ENCODE data around the gene KLF8. TPM values are rescaled to one million over a fixed set of nuclear protein-coding genes. Genes with fewer than 3 reads are reported as not detected.
A peak's percentile ranks its signal among the peaks of the same experiment; 100 is the strongest.

KLF8 gene
- total RNA-seq, 2 experiments from 2014 or later, result 0.76 to 1.2 TPM

DNA sequence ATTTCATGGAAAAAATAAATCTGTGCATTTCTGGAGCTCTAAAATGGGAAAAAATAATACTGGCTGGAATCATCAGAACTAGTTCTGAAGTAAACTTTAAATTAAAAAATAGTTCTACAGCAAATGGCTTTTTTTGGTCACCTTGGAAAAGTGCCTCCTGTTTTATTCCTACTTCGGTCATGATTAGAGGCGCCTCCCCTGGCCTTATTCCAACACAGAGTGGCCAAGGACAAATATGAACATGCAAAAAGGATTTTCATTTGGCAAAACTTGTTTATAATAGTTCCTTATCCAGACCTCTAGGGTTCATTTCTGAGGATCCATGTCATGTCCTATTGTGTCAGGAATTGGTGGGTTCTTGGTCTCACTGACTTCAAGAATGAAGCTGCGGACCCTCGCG lies 11.1 kb upstream of the KLF8 start:
- Mint-ChIP-seq H3K27ac (no peak overlapping the region), H3K36me3 (ENCODE audit: low read depth) (no peaks in the 10 kb centered on the region), H3K27me3 (no peaks in the 10 kb centered on the region), H3K4me1 (ENCODE audit: low read depth) (no peaks in the 10 kb centered on the region), H3K4me3 (no peak overlapping the region), H3K9me3 (no peaks in the 10 kb centered on the region)
- DNase-seq, result no peak
- no peak for ATAC-seq
- TF ChIP-seq, protein P1, sequence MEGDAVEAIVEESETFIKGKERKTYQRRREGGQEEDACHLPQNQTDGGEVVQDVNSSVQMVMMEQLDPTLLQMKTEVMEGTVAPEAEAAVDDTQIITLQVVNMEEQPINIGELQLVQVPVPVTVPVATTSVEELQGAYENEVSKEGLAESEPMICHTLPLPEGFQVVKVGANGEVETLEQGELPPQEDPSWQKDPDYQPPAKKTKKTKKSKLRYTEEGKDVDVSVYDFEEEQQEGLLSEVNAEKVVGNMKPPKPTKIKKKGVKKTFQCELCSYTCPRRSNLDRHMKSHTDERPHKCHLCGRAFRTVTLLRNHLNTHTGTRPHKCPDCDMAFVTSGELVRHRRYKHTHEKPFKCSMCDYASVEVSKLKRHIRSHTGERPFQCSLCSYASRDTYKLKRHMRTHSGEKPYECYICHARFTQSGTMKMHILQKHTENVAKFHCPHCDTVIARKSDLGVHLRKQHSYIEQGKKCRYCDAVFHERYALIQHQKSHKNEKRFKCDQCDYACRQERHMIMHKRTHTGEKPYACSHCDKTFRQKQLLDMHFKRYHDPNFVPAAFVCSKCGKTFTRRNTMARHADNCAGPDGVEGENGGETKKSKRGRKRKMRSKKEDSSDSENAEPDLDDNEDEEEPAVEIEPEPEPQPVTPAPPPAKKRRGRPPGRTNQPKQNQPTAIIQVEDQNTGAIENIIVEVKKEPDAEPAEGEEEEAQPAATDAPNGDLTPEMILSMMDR (IDR thresholded peaks at IDR 0.05), result no peak
- intact Hi-C loops (cut with micrococcal nuclease), result no loop called here
- POLR2A ChIA-PET, result no interaction called here
- CTCF ChIA-PET, result interaction anchor here (3.6 kb wide), 1 partner anchor 27 kb away, joined by 14 read pairs; no protein-coding TSS in a partner anchor

DNA sequence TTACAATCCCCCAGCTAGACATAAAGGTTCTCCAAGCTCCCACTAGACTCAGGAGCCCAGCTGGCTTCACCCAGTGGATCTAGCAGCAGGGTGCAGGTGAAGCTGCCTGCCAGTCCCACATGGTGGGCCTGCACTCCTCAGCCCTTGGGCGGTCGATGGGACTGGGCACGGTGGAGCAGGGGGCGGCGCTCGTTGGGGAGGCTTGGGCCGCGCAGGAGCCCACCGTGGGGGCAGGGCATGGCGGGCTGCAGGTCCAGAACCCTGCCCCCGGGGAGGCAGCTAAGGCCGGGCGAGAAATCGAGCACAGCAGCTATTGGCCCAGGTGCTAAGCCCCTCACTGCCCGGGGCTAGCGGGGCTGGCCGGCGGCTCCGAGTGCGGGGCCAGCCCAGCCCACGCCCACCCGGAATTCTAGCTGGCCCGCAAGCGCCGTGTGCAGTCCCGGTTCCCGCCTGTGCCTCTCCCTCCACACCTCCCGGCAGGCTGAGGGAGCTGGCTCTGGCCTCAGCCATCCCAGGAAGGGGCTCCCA lies 9.6 kb upstream of the KLF8 start:
- no peaks in the 10 kb centered on the region for H3K36me3 Mint-ChIP-seq (ENCODE audit: low read depth)
- H3K27me3 Mint-ChIP-seq, result no peaks in the 10 kb centered on the region
- ATAC-seq, result no peak
- TF ChIP-seq, protein P1 (IDR thresholded peaks at IDR 0.05), result no peak
- ChIA-PET POLR2A (no interaction called here), CTCF (interaction anchor here (0.8 to 3.6 kb wide), 2 partner anchors 9 to 26 kb away, joined by 3 to 14 read pairs; no protein-coding TSS in a partner anchor)
- no peak overlapping the region for H3K27ac Mint-ChIP-seq
- intact Hi-C loops (cut with micrococcal nuclease), result no loop called here
- no peaks in the 10 kb centered on the region for H3K4me1 Mint-ChIP-seq (ENCODE audit: low read depth)
- H3K4me3 Mint-ChIP-seq, result no peak overlapping the region
- H3K9me3 Mint-ChIP-seq, result no peaks in the 10 kb centered on the region
- DNase-seq, result no peak

DNA sequence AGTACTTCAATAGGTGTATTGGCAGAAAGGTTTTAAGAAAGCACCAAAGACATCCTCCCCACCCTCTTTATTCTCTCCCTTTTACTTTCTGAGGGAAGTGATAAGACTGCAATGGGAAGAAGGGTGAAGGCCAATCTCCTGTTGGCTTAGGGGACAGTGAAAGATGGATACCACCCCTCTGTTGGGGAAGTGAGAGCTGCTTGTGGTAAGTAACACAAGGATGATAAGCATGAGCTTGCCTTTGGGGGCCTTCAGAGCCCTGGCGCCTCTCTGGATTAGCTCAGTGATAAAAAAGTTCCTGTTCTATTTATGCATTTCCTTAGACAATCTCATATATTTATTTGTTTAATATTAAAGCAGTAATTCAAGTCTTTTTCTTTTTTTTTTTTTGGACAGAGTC lies 5.2 kb upstream of the KLF8 start:
- H3K4me1 Mint-ChIP-seq (ENCODE audit: low read depth), result peaks cover 3% of the 10 kb centered on the region
- POLR2A ChIA-PET, result no interaction called here
- H3K27me3 Mint-ChIP-seq, result peaks cover 6% of the 10 kb centered on the region
- TF ChIP-seq, protein P1 (IDR thresholded peaks at IDR 0.05), result no peak
- CTCF ChIA-PET, result interaction anchor here (1.4 kb wide), 1 partner anchor 22 kb away, joined by 3 read pairs; no protein-coding TSS in a partner anchor
- H3K36me3 Mint-ChIP-seq (ENCODE audit: low read depth), result no peaks in the 10 kb centered on the region
- no peak overlapping the region for H3K27ac Mint-ChIP-seq
- DNase-seq (no peak), ATAC-seq (no peak)
- H3K9me3 Mint-ChIP-seq, result no peaks in the 10 kb centered on the region
- no peak overlapping the region for H3K4me3 Mint-ChIP-seq
- intact Hi-C loops (cut with micrococcal nuclease), result no loop called here

DNA sequence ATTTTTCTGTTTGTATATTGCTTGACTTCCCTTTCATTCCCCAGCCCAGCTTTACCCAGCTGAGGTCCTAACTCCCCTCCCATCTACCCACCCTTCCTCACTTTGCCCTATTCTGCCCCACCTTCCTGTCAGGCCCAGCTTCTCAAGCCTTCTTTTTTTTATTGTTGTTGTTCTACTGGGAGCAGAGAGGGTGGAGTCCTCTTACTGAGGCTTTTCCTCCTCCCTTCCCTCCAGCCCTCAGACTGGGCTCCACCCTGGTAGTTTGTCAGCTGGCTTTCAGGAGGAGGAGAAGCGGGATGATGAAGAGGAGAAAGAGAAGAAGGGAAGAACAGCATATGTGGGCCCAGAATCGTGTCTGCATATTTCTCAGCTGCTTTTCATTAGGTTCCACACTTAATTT lies 3.2 kb upstream of the KLF8 start:
- ChIA-PET POLR2A (no interaction called here), CTCF (no interaction called here)
- Mint-ChIP-seq H3K4me1 (ENCODE audit: low read depth) (peaks cover 6% of the 10 kb centered on the region), H3K4me3 (no peak overlapping the region), H3K9me3 (no peaks in the 10 kb centered on the region), H3K27me3 (peaks cover 6% of the 10 kb centered on the region), H3K36me3 (ENCODE audit: low read depth) (no peaks in the 10 kb centered on the region), H3K27ac (no peak overlapping the region)
- ATAC-seq, result no peak
- intact Hi-C loops (cut with micrococcal nuclease), result no loop called here
- TF ChIP-seq, protein P1 (IDR thresholded peaks at IDR 0.05), result no peak
- no peak for DNase-seq

DNA sequence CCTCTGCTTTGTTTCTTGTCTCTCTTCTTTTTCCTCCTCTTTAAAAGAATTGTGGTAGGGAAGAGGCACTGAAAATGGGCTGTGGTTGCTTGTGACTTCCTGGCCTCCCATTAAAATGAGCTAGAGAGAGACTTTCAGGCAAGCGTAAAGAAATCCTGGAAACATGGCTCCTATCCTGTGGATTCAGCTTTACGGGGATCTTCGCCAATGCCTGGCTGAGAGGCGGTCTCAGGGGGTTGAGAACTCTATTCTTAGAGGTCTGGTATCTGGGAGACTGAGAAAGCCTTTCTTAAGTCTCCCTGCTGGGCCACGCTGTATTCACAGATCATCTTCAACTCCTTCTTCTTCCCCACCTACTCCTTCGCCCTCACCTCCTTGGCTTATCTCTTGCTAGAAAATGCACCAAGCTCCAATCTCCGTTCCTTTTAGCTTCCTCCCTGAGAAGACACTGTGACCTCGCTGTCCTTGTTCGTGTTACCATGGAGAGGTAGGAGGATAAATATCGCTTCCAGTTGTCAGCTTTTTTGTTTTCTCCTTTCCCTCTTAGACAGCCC lies 542 bp upstream of the KLF8 start:
- intact Hi-C loops (cut with micrococcal nuclease), result no loop called here
- ChIA-PET POLR2A (no interaction called here), CTCF (interaction anchor here (1.0 kb wide), 1 partner anchor 9 kb away, joined by 3 read pairs; no protein-coding TSS in a partner anchor)
- TF ChIP-seq, protein P1 (IDR thresholded peaks at IDR 0.05), result no peak
- no peak overlapping the region for H3K27ac Mint-ChIP-seq
- ATAC-seq, result no peak
- no peaks in the 10 kb centered on the region for H3K36me3 Mint-ChIP-seq (ENCODE audit: low read depth)
- DNase-seq, result no peak
- no peaks in the 10 kb centered on the region for H3K9me3 Mint-ChIP-seq
- peak overlapping the region; percentile 67 for H3K4me3 Mint-ChIP-seq
- H3K27me3 Mint-ChIP-seq, result peaks cover 8% of the 10 kb centered on the region
- peaks cover 6% of the 10 kb centered on the region for H3K4me1 Mint-ChIP-seq (ENCODE audit: low read depth)

All from activated CD8-positive, alpha-beta T cell treated with anti-CD3 and anti-CD28 coated beads for 36 hours (primary cell).